Measurements from ENCODE around the gene ACOT8.
"Not testable (repeated sequence)": the region's sequence is repeated elsewhere in the genome, so short reads cannot be mapped to it uniquely, and the experiment has no call there.

DNA sequence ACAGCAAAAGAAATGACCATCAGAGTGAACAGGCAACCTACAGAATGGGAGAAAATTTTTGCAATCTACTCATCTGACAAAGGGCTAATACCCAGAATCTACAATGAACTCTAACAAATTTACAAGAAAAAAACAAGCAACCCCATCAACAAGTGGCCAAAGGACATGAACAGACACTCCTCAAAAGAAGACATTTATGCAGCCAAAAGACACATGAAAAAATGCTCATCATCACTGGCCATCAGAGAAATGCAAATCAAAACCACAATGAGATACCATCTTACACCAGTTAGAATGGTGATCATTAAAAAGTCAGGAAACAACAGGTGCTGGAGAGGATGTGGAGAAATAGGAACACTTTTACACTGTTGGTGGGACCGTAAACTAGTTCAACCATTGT, 59.7 kb downstream of the ACOT8 start:
- TF ChIP-seq, protein P1, sequence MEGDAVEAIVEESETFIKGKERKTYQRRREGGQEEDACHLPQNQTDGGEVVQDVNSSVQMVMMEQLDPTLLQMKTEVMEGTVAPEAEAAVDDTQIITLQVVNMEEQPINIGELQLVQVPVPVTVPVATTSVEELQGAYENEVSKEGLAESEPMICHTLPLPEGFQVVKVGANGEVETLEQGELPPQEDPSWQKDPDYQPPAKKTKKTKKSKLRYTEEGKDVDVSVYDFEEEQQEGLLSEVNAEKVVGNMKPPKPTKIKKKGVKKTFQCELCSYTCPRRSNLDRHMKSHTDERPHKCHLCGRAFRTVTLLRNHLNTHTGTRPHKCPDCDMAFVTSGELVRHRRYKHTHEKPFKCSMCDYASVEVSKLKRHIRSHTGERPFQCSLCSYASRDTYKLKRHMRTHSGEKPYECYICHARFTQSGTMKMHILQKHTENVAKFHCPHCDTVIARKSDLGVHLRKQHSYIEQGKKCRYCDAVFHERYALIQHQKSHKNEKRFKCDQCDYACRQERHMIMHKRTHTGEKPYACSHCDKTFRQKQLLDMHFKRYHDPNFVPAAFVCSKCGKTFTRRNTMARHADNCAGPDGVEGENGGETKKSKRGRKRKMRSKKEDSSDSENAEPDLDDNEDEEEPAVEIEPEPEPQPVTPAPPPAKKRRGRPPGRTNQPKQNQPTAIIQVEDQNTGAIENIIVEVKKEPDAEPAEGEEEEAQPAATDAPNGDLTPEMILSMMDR (IDR thresholded peaks at IDR 0.05; ENCODE audit: borderline replicate concordance, extremely low read depth, low read length, poor library complexity, severe bottlenecking), result not testable (repeated sequence)
- TF ChIP-seq EZH2 (IDR thresholded peaks at IDR 0.05; ENCODE audit: borderline replicate concordance, low read depth, low read length, severe bottlenecking), result not testable (repeated sequence)
